GM08714 (cell line): ENCODE results near the gene JARID2.

ENCODE experiments used
- H3K4me3 ChIP-seq: fragments of 200-500 bp; sonication (Bioruptor generic); 2 replicates; pipeline ENCODE4 v1.5.1; 2014; ENCODE audit warnings: mild to moderate bottlenecking, low read length, inconsistent platforms
- ZNF274 ChIP-seq: IDR thresholded peaks from 2 replicates; pipeline ENCODE4 v1.6.1; 2012; ENCODE audit warnings: mild to moderate bottlenecking, low read depth, low read length

Gene JARID2

GRCh38 chr6:15555101-15556038 is 309.5 kb downstream of the JARID2 start:
- no peak overlapping the region for H3K4me3 ChIP-seq
- TF ChIP-seq ZNF274, result no peak

DNA sequence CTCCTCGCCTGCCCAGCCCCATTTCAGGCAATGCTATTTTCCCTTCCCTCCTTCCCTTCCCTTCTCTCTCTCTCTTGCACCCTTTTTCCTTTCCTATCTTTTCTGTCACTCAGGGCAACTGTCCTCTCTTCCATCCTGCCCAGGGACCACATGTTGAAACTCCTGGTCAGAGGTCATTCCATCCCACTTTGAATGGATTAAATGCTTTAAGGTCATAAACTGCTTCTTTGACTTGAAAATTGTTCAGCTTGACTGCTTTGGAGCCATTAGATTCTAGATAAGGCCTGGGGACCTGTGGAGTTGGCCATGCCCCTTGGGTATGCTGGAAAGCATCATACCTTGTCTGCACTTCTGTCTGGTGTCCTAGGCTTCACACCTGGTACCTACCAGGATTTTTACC is 310.8 kb downstream of the JARID2 start:
- no peak overlapping the region for H3K4me3 ChIP-seq
- TF ChIP-seq ZNF274, result no peak

DNA sequence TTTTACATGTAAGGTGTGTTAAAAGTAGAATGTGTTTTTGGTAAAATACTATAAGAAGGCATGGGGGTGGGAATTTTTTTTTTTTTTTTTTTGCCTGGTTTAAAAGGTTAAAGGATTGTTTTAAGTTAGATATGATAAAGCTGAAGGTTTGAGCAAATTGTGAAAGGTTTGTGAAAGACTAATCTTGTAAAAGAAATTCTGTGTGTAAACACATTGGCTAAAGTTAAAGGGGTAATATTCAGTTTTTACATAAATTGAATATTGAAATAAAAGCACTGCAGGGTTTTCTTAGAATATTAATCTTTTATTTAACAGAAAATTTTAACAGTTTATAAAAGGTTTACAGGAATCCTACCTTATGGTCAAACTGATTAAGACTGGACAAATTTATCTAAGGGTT is 311.3 kb downstream of the JARID2 start:
- no peak overlapping the region for H3K4me3 ChIP-seq

DNA sequence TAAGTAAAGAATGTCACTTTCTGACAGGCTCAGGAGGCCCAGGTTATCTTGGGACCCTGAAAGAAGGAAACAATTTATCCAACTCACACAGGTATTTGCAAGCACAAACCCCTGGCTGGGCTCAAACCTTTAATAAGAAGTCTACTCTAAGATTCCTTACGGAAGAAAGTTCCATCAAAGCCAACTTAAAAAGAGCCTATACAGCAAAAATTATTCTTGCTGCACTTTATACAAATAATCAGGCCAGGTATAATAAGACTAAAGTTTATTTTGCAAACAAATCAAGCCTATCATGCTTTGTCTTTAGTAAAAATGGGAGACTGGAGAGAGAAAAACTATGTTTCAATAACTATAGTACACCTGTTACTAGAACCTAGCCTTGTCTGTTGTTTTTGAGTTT is 314.8 kb downstream of the JARID2 start:
- no peak for TF ChIP-seq ZNF274
- no peak overlapping the region for H3K4me3 ChIP-seq

More for the DNA sequence above, 311.3 kb downstream of the JARID2 start:
- TF ChIP-seq ZNF274, result no peak

DNA sequence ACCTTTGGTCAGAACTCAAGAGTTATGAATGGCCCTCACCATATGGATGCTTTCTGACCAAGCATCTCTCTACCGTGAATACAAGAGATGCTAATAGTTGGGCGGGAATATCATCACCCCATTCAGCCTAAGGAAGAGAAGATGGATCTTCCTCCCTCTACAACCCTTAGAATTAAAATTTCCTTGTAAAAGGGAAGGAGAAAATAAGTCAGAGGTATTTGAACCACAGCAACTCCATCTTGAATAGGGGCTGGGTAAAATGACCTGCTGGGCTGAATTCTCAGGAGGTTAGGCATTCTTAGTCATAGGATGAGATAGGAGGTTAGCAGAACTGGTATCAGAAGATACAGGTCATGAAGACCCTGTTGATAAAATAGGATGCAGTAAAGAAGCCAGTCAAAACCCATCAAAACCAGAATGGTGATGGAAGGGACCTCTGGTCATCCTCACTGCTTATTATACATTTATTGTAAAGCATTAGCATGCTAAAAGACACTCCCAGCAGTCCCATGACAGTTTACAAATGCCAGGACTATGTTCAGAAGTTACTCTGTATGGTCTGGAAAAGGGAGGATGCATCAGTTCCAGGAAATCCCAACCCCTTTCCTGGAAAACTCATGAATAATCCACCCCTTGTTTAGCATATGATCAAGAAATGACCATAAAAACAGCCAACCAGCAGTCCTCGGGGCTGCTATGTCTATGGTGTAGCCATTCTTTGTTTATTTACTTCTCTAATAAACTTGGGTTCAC is 315.8 kb downstream of the JARID2 start:
- H3K4me3 ChIP-seq, result no peak overlapping the region

DNA sequence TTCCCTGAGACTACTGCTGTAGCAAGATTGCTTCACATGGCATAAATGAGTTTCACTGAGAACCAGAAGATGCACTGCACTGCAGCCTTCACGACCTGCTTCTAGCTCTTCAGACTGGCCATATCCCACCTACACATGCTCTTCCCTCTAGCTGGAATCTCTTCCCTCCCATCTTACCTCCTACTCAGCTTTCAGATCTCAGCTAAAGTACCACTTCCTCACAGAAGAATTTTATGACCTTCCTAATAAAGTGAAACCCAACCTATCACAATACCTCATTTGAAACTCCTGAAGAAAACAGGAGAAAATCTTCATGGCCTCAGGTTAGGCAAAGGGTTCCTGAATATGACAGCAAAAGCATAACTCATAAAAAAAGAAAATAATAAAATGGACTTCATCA is 317.1 kb downstream of the JARID2 start:
- no peak overlapping the region for H3K4me3 ChIP-seq
- TF ChIP-seq ZNF274, result no peak

More for the DNA sequence above, 315.8 kb downstream of the JARID2 start:
- no peak for TF ChIP-seq ZNF274

GRCh38 chr6:15569035-15569995 is 323.4 kb downstream of the JARID2 start:
- TF ChIP-seq ZNF274, result no peak
- no peak overlapping the region for H3K4me3 ChIP-seq

- H3K4me3 ChIP-seq, result no peak overlapping the region
- no peak for TF ChIP-seq ZNF274
Observed at GRCh38 chr6:15570171-15570570, 324.3 kb downstream of the JARID2 start.
